Urinary bladder (tissue), 4 donors: ENCODE data around the gene JUP. TPM values are rescaled to one million over a fixed set of nuclear protein-coding genes. Genes with fewer than 3 reads are reported as not detected.
A peak's percentile ranks its signal among the peaks of the same experiment; 100 is the strongest.
"Not testable (repeated sequence)": the region's sequence is repeated elsewhere in the genome, so short reads cannot be mapped to it uniquely, and the experiment has no call there.

Experiments used
- DNase-seq: peaks from one replicate; pipeline ENCODE4 v3.0.0-alpha.2; 2015; ENCODE audit errors: extremely low spot score
- H3K27ac ChIP-seq: one replicate; pipeline ENCODE4 v1.5.1; 2013; ENCODE audit warnings: low read depth, mild to moderate bottlenecking, moderate library complexity
- H3K36me3 ChIP-seq: one replicate; pipeline ENCODE4 v1.6.1; 2013; ENCODE audit warnings: mild to moderate bottlenecking, moderate library complexity; ENCODE audit not compliant: insufficient read depth
- H3K4me1 ChIP-seq: one replicate; pipeline ENCODE4 v1.6.1; 2013; ENCODE audit warnings: mild to moderate bottlenecking, moderate library complexity; ENCODE audit not compliant: insufficient read depth
- H3K4me3 ChIP-seq: one replicate; pipeline ENCODE4 v1.5.1; 2013; ENCODE audit warnings: low read depth, low read length
- WGBS: extraction: QIAGEN DNeasy Blood & Tissue Kit; methylation state at CpG from one replicate; pipeline ENCODE4 v1.1.7; 2013; 5-methylcytosine and 5-hydroxymethylcytosine counted together
- polyA plus RNA-seq: library from polyadenylated mRNA; stranded (reverse); fragments of 200-250 nt; gene quantifications from one replicate; pipeline ENCODE4 v1.2.3, GENCODE V29; 2013
- total RNA-seq: library from RNA; depleted of rRNA; stranded (reverse); fragments of >200 nt; gene quantifications from one replicate; pipeline ENCODE4 v1.2.3, GENCODE V29; 2014
- donor health status: healthy with polysubstance abuse.
- donor health status: healthy.

JUP gene
- total RNA-seq (51.4 TPM), polyA plus RNA-seq (53.8 TPM)

DNA sequence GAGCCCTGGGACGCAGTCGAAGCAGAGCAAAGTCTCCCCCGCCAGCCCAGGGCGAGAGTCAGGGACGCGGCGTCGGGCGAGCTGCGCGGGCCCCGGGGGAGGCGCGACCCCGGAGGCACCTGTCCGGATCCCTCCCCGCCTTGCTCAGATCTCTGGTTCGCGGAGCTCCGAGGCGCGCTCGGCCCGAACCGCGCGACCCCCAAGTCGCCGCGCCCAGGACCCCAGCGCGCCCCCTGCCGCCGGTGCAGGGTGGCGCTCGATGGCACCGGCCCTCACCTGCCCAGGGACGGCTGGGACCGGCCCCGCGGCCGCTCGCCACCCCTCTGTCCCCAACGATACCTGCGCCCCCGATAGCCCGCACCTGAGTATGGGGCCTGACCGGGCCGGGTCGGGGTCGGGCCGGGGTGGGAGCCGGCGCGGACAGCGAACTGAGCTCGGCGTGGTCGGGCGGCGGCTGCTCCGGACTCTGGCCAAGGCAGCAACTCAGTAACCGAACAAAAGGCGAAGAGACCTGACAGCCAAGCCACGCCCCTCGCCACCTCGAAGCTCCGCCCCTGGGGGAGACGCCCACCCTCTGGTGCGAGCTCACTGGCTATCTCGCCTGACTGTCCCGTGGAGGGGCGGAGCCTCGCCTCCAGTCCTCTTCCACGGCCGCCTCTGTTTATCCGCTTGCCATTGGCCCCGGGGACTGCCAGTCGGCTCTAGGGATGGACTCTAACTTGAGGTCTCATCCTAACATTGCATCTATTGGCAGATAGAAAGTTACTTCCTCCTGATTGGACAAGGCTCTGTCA lies at the start of gene JUP:
JUP (minus strand) TSS at position 485 of the 794 bp plus-strand sequence. CDS start 14,857 bp downstream, outside the sequence.
- Histone ChIP-seq H3K4me1 (no peaks in the 10 kb centered on the region), H3K4me3 (peak within 1 kb of the TSS; percentile 66), H3K36me3 (no peaks in the 10 kb centered on the region), H3K27ac (peak within 1 kb of the TSS; percentile 95)
- peak; percentile 97 for DNase-seq
- 1% methylated on average over 79 of the region's 79 CpGs for WGBS

DNA sequence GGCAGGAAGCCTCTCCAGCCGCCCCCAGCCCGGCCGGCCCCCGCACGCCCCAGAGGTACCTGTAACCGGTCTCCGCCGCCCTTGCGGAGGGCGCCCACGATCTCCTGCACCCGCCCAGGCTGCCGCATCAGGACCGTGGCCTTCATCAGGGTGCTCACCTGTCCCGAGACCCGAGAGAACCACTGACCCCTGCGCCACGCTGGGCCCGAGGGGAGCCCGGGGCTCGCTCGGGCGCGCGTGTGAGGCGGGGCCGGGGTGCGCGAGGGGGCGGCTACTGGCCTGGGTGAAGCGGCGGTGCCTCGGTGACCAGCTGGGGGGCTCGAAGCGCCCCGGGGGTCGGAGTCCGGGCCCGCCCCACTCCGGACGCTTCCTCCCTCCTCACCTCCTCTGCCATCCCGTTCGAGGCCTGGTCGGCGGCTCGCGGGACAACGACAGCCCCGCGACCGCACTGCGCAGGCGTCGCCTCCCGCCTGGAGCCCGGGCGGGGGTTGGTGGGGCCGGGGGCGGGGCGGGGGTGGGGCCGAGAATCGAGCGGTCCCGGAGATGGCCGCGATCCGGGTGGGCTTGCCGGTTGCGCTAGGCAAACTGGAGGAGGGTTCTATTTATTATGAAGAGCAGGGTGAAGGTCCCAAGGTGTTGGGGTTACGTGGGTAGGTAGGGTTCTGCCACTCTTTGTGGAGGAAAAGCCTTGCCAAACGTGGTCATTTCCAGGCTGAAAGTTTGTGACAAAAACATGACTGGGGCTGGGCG lies 49.5 kb upstream of the JUP start, which contains the start of gene NT5C3B:
NT5C3B (minus strand) TSS at position 433 of the 750 bp plus-strand sequence; CDS start at position 394, 39 bp downstream.
- peak within 1 kb of the TSS; percentile 95 for H3K4me3 ChIP-seq
- no peaks in the 10 kb centered on the region for H3K4me1 ChIP-seq
- WGBS, result 2% methylated on average over 72 of the region's 72 CpGs
- H3K27ac ChIP-seq, result peak within 1 kb of the TSS; percentile 78
- peaks cover 2% of the 10 kb centered on the region for H3K36me3 ChIP-seq
- DNase-seq, result no peak

DNA sequence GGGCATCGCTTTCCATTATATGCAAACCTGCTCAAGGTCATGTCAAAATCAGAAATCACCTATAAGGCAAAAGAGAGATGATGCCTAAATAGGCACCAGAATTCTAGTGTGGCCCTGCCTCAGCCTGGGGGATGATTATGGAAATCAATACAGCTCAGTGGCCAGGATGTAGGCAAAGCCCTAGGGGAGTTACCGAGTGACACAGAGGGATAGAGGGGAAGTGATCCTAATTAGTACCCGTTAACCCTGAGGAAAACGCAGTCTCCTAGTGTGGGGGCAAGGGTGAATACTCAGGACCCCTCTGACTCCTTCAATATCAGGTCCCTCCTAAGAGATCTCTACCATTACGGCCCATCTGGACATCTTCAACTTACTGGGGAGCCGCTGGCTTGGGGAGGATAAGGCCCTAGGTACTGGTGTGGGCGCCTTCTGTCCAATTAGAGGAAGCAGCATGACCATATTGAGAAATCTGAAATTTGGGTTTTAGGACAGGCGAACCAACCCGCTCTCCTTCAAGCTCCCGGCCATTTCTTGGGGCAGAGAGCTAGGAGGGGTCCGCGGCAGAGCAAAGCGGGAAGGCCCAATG lies 48.8 kb upstream of the JUP start:
- WGBS, result 13% methylated on average over 13 of the region's 13 CpGs
- DNase-seq, result no peak

DNA sequence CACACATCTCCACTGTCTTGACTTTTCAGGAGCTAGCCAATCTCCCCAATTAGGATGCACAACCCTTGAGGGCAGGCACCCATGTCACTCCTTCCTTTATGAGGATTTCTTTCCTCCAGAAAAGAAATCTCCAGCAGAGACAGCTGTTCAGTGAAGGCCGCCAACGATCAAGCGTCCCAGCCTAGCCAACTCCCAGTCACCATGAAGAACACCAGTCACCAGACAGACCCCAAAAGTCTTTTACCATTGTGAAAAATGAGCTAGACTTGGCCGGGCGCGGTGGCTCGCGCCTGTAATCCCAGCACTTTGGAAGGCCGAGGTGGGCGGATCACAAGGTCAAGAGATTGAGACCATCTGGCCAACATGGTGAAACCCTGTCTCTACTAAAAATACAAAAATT lies 43.5 kb upstream of the JUP start:
- H3K36me3 ChIP-seq, H3K27ac ChIP-seq, H3K4me1 ChIP-seq, H3K4me3 ChIP-seq, DNase-seq: not testable (repeated sequence)
- 79% methylated on average over 10 of the region's 10 CpGs for WGBS

More for the DNA sequence above, 48.8 kb upstream of the JUP start:
- H3K4me1 ChIP-seq, result no peaks in the 10 kb centered on the region
- H3K4me3 ChIP-seq, result peak overlapping the region; percentile 95
- H3K27ac ChIP-seq, result peak overlapping the region; percentile 78
- peaks cover 2% of the 10 kb centered on the region for H3K36me3 ChIP-seq

DNA sequence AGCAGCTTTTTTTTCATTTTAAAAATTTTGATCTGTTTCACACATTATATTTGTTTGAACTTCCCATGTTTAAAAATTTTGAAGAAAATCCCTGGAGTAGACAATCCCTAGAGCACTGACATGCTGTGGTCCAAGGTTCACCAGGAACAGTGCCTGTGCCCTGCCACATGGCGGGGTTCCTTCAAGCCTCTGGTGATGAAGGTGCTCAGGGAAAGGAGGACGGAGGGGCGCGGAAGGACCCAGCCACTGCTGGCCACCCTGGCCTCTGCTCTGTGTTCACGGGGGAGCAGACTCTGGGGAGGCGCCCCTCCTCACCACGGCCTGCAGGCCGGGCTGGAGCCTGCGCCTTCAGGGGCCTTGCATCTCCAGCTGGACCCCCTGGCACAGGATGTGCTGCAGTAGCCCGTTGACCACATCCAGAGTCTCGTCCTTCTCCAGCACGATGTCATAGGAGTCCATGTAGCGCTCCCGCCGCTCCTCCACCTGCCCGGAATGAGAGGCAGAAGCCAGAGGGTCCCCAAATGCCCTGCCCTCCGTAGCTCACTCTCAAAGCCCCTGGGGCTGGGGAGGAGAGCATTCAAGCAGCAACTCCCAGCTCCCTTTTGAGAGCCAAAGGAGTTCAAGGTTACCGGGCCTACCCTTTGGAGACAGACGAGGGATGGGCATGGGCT lies 38.8 kb upstream of the JUP start:
- H3K27ac ChIP-seq, result no peak overlapping the region
- H3K4me1 ChIP-seq, result no peaks in the 10 kb centered on the region
- WGBS, result 91% methylated on average over 19 of the region's 19 CpGs
- DNase-seq, result no peak
- H3K4me3 ChIP-seq, result no peak overlapping the region
- peaks cover 3% of the 10 kb centered on the region for H3K36me3 ChIP-seq

DNA sequence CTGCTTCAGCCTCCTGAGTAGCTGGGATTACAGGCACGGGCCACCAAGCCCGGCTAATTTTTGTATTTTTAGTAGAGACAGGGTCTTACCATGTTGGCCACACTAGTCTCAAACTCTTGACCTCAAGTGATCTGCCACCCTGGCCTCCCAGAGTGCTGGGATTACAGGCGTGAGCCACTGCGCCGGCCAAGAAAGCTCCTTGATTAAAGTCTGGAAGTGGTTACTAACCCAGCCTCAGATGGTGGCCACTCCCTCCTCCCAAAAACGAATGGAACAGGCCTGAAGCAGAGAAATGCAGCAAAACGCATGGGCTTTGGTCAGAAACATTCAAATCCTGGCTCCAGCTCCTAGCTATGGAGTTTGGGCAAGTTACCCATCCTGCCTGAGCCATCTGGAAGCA lies 37.6 kb upstream of the JUP start:
- Histone ChIP-seq H3K27ac (no peak overlapping the region), H3K4me1 (no peaks in the 10 kb centered on the region), H3K4me3 (no peak overlapping the region), H3K36me3 (peaks cover 3% of the 10 kb centered on the region)
- 42% methylated on average over 7 of the region's 7 CpGs for WGBS
- DNase-seq, result no peak

DNA sequence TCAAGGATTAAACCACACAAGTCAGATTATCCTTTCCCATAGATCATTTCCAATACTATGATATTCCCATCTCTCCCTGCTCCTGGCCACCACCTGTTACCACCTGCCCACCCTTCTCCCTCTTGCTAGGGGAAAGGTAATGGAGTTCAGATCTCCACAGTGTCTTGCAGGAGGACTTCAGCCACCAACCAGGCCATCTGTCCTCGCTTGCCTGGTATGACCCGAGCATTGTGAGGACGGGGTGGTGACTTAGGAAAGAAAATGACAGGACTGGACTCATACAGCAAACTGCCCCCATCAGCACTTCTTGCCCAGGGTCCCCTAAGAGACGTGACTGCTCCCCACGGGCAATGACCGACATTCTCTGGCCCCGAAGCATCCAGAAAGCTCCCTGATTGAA lies 37.1 kb upstream of the JUP start:
- Histone ChIP-seq H3K27ac (no peak overlapping the region), H3K36me3 (peaks cover 3% of the 10 kb centered on the region)
- 85% methylated on average over 7 of the region's 7 CpGs for WGBS

DNA sequence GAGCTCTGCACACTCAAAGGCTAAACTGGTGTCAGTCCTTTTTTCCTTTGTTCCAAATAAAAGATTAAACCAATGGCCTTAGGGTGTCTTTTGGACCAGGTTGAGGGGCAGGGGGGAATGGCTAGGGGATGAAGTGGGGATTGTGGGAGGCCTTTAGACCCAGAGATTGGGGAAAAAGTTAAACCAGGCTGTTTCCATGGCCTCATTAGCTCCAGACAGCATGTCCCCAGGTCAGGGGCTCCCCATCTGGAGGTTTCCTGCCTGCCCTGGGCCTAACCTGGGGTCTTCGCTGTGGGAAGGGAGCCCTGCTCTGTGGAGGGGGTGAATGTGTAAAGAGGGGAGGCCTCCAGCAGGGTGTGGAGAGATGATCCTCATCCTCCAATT lies 36.6 kb upstream of the JUP start:
- Histone ChIP-seq H3K4me1 (no peaks in the 10 kb centered on the region), H3K36me3 (peaks cover 3% of the 10 kb centered on the region), H3K4me3 (no peak overlapping the region), H3K27ac (no peak overlapping the region)
- DNase-seq, result no peak
- 81% methylated on average over 1 of the region's 1 CpG for WGBS

More for the DNA sequence above, 37.1 kb upstream of the JUP start:
- no peak overlapping the region for H3K4me3 ChIP-seq
- no peaks in the 10 kb centered on the region for H3K4me1 ChIP-seq
- no peak for DNase-seq

DNA sequence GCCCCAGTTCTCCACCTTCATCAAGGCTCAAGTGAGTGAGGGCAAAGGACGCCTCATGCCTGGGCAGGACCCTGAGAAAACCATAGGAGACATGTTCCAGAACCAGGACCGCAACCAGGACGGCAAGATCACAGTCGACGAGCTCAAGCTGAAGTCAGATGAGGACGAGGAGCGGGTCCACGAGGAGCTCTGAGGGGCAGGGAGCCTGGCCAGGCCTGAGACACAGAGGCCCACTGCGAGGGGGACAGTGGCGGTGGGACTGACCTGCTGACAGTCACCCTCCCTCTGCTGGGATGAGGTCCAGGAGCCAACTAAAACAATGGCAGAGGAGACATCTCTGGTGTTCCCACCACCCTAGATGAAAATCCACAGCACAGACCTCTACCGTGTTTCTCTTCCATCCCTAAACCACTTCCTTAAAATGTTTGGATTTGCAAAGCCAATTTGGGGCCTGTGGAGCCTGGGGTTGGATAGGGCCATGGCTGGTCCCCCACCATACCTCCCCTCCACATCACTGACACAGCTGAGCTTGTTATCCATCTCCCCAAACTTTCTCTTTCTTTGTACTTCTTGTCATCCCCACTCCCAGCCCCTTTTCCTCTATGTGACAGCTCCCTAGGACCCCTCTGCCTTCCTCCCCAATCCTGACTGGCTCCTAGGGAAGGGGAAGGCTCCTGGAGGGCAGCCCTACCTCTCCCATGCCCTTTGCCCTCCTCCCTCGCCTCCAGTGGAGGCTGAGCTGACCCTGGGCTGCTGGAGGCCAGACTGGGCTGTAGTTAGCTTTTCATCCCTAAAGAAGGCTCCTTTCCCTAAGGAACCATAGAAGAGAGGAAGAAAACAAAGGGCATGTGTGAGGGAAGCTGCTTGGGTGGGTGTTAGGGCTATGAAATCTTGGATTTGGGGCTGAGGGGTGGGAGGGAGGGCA lies 36.0 kb upstream of the JUP start:
- DNase-seq, result no peak
- Histone ChIP-seq H3K36me3 (peaks cover 3% of the 10 kb centered on the region), H3K27ac (no peak overlapping the region), H3K4me1 (no peaks in the 10 kb centered on the region), H3K4me3 (no peak overlapping the region)
- WGBS, result 72% methylated on average over 12 of the region's 12 CpGs

DNA sequence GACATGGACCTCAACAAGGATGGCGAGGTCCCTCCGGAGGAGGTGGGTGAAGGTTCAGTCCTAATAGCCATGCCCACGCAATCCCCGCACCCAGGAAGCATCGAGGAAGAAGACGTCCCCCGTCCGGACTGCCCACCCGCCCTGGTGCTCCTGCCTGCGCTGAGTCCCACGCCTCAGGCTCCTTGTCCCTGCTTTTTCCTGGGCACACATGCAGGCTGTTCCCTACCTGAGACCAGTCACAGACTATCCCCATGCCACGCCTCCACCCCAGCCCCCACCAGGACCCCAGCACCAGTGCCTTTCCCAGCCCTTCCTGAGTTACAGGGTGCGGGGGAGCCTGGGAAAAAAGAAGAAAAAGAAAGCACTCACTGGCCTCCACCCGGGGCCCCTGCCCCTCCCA lies 35.3 kb upstream of the JUP start:
- Histone ChIP-seq H3K36me3 (peaks cover 3% of the 10 kb centered on the region), H3K4me3 (no peak overlapping the region), H3K4me1 (no peaks in the 10 kb centered on the region), H3K27ac (no peak overlapping the region)
- DNase-seq, result no peak
- WGBS, result 88% methylated on average over 14 of the region's 14 CpGs

DNA sequence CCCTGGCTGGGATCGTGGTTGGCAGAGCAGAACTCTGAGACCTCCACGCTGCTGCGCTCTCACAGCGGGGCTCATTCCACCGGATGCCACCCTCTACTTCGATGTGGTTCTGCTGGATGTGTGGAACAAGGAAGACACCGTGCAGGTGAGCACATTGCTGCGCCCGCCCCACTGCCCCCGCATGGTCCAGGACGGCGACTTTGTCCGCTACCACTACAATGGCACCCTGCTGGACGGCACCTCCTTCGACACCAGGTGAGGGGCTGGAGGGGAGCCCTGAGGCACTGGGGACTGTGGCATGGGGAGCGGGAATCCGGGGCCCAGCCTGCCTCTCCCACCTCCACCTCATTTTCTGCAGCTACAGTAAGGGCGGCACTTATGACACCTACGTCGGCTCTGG lies 31.5 kb upstream of the JUP start:
- WGBS, result 96% methylated on average over 20 of the region's 20 CpGs
- no peaks in the 10 kb centered on the region for H3K4me1 ChIP-seq

DNA sequence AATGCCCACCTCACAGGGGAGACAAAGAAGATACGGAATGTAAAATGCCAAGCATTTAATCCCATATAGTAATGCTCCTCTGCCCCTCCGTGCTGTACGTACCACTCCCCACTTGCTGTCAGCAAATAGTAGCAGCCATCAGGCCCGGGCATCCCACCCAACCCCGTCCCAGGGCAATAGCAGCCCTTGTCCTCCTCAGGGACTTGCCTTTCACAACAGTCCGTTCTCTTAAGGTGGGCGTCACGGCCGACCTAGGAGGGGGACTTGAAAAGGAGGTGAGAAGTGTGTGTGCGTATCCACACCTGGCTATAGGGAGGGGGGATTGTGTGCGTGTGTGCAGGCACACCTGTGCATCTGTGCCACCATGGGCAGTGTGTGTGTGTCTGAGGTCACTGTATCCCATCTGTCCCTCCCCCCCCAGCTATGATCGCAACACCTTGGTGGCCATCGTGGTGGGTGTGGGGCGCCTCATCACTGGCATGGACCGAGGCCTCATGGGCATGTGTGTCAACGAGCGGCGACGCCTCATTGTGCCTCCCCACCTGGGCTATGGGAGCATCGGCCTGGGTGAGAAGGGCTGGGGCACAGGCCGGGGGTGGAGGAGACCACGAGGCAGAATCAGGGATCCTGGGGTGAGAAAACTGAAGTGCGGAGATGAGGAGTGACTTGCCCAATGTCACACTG lies 30.3 kb upstream of the JUP start:
- Histone ChIP-seq H3K4me1 (no peaks in the 10 kb centered on the region), H3K36me3 (no peaks in the 10 kb centered on the region), H3K27ac (no peak overlapping the region), H3K4me3 (no peak overlapping the region)
- no peak for DNase-seq
- 93% methylated on average over 23 of the region's 23 CpGs for WGBS

More for the DNA sequence above, 31.5 kb upstream of the JUP start:
- H3K36me3 ChIP-seq, result no peaks in the 10 kb centered on the region
- no peak overlapping the region for H3K4me3 ChIP-seq
- DNase-seq, result no peak
- H3K27ac ChIP-seq, result no peak overlapping the region
